IPS DF 19.7 (cell line): ENCODE measurements around the gene SNAPIN.

Experiments used
- DNase-seq: peaks from one replicate; pipeline ENCODE4 v3.0.0-alpha.2; 2013; ENCODE audit warnings: low read depth, low spot score

Gene SNAPIN

GRCh38 chr1:153678519-153679336 lies 20.2 kb downstream of the SNAPIN start, which contains the start of gene NPR1:
Gene NPR1, plus strand, starts transcription at chr1:153678688. Its CDS starts 421 bp downstream, at chr1:153679109.
- no peak for DNase-seq

DNA sequence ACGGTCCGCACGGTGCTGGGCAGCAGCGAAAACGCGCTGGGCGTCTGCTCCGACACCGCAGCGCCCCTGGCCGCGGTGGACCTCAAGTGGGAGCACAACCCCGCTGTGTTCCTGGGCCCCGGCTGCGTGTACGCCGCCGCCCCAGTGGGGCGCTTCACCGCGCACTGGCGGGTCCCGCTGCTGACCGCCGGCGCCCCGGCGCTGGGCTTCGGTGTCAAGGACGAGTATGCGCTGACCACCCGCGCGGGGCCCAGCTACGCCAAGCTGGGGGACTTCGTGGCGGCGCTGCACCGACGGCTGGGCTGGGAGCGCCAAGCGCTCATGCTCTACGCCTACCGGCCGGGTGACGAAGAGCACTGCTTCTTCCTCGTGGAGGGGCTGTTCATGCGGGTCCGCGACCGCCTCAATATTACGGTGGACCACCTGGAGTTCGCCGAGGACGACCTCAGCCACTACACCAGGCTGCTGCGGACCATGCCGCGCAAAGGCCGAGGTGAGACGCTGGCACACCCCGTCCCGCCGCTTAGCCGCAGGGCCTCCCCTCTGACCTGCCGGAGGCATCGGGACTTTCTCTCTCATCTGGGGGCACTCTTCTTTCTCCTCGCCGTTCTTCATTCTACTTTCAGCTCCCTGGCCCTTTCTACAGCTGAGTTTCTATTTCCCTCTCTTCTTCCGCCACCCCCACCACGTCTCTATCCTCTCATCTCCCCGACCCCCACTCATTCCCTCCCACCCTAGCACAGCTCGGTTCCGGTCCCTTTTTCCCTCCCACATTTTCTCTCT lies 21.0 kb downstream of the SNAPIN start:
- DNase-seq = no peak

- DNase-seq = no peak
These were observed 21.6 kb downstream of the SNAPIN start for GRCh38 chr1:153680120-153680403.

DNA sequence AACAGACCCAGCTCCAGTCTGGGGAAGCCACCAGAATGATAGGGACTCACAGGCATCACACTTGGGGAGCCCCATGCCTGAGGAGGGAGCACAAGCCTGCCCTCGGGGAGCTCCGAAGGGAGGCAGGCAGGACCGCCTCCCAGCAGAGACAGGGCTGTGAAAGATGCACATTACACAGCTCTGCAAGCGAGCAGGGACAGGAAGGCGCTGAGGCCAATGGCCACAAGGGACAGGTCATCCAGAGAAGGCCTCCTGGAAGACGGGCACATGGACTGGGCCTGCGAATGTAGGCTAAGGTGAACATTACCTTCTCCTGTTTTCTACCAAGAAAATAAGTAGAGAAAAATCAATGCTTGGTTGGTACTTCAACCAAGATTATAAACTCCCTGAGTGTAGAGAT lies 24.2 kb downstream of the SNAPIN start:
- no peak for DNase-seq

- DNase-seq = no peak
These were observed 25.4 kb downstream of the SNAPIN start for GRCh38 chr1:153683854-153684253.

DNA sequence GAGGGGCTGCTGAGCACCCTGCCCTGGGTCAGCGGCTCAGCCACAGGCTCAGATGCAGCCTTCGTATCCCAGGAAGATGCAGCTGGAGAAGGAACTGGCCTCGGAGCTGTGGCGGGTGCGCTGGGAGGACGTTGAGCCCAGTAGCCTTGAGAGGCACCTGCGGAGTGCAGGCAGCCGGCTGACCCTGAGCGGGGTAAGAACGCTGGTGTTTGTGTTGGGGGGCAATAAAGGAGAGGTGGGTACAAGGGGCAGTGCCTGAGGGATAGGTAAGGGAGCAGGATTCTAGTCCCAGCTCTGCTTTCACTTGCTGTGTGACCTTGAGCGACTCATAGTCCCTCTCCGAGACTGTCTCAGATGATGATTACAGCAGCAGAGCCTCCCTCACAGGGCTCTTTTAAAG lies 26.4 kb downstream of the SNAPIN start:
- DNase-seq = no peak

GRCh38 chr1:153685544-153686340 lies 27.2 kb downstream of the SNAPIN start:
- no peak for DNase-seq

DNA sequence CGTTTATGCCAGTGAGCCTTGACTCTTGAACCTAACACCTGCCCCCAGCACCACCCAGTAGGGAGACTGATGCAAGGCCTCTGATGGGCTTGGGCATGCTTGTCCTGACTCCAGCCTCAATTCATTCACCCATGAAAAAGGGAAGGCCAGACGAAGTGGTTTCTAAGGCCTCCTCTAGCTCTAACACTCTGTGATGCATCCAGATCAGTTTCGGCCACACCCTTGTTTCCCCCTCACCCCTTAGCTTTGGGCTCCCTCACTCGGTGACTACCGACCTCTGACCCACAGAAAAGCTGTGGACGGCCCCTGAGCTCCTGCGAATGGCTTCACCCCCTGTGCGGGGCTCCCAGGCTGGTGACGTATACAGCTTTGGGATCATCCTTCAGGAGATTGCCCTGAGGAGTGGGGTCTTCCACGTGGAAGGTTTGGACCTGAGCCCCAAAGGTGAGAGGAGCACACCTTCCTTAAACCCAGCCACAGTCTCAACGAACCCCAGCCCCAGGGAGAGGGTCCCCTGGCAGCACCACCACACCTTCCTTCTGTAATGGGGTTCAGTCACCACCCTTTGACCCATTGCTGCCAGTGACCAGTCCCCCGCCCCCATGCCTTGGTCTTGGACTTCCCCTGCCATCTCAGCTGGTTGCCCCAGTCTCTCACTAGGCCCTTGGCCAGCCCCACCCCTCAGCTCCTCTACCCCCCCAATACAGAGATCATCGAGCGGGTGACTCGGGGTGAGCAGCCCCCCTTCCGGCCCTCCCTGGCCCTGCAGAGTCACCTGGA lies 29.0 kb downstream of the SNAPIN start:
- DNase-seq = no peak

DNA sequence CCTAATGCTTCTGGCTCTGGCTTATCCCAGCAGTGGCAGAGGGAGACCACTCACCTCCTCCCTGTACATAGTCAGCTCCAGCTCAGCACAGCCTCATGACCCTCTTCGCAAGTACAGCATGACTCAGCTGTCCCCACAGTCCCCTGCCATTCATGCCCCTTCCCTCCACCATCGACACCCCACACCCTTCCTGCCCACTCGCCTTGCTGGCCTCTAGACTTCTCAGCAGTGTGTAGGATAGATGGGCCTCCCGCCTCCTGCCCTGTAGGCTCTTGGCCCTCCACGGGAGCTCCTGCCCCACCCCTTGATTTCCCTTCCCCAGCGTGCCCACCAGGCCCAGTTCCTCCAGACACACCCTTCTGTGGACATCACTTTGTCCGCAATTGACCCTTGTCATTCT lies 29.8 kb downstream of the SNAPIN start:
- DNase-seq = no peak

GRCh38 chr1:153688736-153689328 lies 30.3 kb downstream of the SNAPIN start:
- no peak for DNase-seq

DNA sequence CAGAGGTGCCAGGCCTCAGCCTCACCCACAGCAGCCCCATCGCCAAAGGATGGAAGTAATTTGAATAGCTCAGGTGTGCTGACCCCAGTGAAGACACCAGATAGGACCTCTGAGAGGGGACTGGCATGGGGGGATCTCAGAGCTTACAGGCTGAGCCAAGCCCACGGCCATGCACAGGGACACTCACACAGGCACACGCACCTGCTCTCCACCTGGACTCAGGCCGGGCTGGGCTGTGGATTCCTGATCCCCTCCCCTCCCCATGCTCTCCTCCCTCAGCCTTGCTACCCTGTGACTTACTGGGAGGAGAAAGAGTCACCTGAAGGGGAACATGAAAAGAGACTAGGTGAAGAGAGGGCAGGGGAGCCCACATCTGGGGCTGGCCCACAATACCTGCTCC lies 35.0 kb downstream of the SNAPIN start:
- DNase-seq = no peak

DNA sequence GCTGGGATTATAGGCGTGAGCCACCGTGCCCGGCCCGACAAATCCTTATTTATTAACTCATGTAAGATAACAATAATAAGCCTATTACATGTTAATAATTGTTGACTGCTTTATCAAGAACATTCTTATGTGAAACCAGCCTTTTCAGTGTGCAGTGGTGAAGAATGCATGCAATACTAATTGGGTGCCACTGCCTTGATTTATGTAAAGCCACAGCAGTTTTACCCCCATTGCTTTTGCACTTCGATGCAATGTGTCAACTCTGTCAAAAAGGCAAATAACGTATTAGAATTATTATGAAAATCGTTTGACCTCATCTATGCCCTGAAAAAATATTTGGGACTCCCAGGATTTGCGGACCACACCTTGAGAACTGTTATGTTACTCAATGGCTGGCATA lies 38.2 kb downstream of the SNAPIN start:
- no peak for DNase-seq

- DNase-seq = no peak
These were observed 38.9 kb downstream of the SNAPIN start for GRCh38 chr1:153697191-153698019.

- no peak for DNase-seq
These were observed 39.8 kb downstream of the SNAPIN start for GRCh38 chr1:153698020-153698922.

DNA sequence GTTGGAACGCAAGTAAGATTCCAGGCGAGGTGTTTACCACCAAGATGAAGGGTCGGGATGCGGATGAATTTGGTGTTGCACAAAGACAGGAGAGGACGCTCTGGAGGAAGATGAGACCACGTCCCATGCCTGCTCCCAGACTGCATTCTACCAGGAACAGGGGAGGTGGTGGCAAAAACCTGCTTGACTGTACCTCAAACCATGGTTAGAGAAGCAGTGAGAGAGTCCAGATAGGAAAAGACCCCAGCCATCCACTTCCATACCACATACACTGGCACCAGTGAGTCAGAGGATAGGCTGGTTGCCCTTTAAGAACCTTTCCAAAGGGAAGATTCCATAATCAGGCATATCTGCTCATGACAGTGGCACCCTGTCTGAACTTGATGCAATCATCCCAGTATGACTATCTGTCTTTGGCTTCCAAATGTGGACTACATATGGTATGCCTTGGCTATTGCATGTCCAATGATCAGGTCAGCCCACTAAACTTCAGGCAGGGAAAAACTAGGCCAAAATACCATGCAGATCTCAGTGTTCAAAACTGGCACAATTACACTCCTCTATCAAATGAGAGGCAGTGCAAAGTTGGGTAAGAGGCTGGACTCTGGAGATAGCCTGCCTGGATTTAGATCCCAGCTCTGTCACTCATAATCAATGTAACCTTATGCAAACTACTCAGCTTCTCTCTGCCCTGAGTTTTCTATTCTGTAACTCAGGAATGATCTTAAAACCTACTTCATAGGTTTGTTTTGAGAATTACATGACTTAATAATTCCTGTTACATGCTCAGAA lies 40.6 kb downstream of the SNAPIN start:
- no peak for DNase-seq

DNA sequence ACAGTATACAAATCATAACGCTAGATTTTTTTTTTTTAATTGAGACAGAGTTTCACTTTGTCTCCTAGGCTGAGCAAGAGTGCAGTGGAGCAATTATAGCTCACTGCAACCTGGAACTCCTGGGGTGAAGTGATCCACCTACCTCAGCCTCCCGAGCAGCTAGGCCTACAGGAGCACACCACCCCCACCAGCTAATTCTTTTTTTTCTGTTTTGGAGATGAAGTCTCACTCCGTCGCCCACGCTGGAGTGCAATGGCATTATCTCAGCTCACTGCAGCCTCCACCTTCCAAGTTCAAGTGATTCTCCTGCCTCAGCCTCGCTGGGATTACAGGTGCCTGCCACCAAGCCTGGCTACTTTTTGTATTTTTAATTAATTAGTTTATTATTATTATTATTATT lies 41.3 kb downstream of the SNAPIN start:
- no peak for DNase-seq

- no peak for DNase-seq
These were observed 47.0 kb downstream of the SNAPIN start for GRCh38 chr1:153705484-153705883.

DNA sequence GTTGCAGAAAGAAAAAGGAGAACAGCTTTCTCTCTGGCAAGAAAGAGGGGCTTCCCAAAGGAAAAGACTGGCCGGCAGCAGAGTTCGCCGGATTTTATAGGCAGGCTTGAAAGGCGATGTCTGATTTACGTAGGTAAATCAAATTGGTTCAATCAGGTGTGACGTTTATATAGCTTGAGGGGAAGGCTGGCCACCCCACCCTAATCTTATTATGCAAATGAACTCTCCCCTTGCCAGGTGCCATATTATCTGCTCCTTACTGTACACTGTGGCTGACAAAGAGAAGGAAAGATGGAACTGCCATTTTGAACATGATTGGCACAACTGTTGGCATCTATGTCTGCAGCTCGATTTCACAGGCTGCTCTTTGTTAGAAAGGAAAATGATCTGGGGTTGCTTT lies 52.5 kb downstream of the SNAPIN start:
- DNase-seq = no peak
